Activated CD4-positive, alpha-beta T cell treated with anti-CD3 and anti-CD28 coated beads, Interleukin-10, Interleukin-2, amounts not matched to agents 100 ng/mL and 50 ng/mL, durations not matched to agents 16 hours and 8 hours (primary cell): ENCODE data around the gene TMC7.
"Not testable (repeated sequence)": the region's sequence is repeated elsewhere in the genome, so short reads cannot be mapped to it uniquely, and the experiment has no call there.

Source experiments
- DNase-seq: peaks from one replicate; pipeline ENCODE4 v3.0.0-alpha.2; 2020

TMC7 gene

DNA sequence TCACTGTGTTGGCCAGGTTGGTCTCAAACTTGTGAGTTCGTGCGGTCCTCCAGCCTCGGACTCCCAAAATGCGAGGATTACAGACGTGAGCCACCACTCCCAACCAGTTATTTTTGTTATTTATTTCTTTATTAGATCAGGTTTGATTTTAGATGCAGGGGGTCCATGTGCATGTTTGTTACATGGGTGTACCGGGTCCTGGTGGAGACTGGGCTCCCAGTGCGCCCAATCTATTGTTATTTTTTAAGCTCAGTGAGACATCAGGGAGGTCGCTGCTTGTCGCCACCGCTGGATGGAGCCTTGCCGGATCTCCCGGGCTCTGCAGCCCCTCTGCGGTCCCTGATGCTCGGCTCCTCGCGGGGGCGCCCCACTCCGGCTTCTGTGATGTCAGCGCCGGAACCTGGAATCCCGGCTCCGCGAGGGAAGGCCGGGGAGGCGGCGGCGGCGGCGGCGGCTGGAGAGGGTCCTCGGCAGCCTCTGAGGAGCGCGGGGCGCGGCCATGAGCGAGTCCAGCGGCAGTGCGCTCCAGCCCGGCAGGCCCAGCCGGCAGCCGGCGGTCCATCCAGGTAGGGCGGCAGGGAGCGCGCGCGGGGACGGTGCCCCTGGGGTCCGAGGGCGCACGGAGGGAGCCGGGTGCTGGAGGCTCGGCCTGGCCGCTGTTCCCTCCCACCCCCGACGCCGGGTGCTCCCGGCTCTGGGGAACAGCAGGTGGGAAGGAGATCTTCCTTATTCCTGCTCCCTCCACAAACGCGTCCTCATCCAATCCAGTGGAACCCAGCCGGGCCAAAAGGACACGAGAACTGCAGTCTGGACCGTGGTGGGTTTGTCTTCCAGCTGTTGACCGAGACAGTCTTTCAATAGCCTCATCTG is at the start of gene TMC7:
Gene TMC7 (plus strand): TSS at position 370 of the 870 bp plus-strand sequence. CDS start 130 bp downstream, at position 500.
- DNase-seq, result peak; percentile 52

DNA sequence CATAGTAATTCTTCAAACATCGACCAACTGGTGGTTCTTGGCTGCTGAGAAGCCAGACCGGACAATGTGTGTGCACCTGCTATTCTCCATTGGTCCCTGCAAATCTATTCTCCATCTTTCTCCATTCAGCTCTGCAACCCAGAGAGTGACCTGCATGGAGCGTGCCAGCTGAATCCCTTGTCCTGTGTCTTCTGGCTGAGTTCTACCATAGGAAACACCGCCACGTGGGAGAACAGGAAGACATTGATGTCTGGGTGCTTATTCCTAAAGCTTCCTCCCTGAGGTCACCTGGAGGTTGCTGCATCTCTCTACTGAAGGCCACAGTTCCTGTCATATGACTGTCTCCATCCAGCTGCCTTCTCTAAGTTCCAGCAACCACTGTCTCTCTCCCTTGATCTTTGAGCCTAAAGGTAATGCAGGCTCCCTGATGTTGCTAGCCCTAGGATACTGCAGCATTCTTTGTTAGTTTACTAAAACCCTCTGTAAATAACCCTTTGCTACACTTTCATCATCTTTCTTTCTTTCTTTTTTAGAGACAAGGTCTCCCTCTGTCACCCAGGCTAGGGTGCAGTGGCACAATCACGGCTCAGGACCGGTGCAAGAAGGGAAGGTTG is 46.9 kb upstream of the TMC7 start:
- no peak for DNase-seq

DNA sequence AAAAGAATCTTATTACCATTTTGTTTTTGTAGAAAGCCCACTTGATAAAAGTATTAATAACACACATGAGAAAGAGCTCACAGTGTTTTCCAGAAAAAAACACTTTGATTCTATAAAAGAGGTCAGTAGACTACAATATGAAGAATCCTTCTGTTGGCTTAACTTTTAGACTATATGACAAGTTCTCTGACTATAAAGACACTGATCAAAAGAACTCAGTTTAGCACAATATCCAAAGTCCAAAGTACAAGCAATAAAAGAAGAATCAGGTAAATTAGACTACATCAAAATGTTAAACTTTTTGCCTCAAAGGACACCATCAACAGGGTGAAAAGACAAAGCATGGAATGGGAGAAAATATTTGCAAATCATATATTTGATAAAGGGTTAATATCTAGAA is 46.3 kb upstream of the TMC7 start:
- DNase-seq, result no peak

DNA sequence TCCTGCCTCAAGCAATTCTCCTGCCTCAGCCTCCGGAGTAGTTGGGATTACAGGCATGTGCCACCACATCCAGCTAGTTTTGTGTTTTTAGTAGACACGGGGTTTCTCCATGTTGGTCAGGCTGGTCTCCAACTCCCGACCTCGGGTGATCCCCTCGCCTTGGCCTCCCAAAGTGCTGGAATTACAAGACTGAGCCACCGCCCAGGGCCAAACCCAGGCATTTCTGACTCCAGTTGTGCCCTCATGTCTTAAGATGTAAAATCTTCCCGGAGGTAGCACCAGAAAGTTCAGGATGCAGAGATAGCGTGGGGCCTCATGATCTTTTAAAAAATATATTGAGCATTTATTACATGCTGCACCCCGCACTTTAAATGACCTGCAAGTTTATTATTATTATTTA is 44.7 kb upstream of the TMC7 start:
- DNase-seq, result no peak

DNA sequence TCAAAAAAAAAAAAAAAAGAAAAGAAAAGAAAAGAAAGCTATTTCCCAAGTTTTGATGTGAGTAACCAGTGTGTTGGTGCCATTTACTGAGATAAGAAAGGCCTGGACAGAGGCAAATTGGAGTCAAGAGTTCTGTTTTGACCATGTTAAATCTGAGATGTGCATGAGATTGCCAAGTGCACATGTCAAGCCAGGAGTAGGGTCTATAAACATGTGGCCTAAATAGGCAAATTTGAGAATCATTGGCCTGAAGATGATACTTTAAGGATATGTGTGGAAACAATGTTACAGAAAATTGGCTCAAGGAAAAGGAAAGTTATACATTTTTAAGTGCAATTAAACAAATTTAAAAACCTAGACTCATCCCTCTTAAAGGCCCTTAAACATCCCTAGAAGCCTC is 42.3 kb upstream of the TMC7 start:
- DNase-seq, result no peak

DNA sequence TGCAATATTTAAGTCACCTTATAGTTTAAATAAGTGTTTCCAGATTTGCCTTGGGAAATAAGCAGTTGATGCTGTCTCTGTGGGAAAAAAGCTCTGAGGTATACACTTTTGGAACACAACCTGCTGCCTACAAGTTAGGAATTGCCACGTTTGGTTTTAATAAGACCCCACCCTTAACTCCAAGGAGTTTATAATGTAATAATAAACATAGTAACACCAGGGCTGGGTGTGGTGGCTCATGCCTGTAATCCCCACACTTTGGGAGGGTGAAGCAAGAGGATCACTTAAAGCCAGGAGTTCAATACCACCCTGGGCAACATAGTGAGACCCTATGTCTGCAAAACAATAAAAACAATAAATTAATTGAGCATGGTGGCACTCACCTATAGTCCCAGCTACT is 41.7 kb upstream of the TMC7 start:
- DNase-seq, result no peak

DNA sequence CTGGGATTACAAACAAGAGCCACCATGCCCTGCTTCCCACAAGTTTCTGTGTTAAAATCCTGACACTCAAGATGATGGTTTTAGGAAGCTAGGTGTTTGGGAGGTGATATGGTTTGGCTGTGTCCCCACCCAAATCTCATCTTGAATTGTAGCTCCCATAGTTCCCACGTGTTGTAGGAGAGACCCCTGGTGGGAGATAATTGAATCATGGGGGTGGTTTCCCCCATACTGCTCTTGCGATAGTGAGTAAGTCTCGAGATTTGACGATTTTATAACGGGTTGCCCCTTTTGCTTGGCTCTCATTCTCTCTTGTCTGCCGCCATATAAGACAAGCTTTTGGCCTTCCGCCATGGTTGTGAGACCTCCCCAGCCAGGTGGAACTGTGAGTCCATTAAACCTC is 40.3 kb upstream of the TMC7 start:
- DNase-seq, result no peak

DNA sequence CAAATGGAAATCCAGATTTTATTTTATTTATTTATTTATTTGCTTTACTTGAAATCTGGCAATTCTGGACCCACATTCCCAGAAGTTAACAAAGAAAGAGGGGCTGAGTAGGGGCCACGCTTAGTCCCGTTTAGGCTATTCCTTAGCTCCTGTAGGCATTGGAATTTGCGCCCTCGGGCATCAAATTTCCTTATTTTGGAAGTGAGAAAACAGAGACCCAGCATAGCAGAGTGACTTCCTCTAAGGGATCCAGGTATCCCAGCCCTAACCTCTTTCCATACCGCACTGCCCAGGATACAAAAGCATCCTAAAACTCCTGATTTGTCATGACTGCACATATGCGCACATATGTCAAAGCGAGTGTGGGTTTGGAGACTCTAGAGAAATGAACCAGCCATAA is 38.5 kb upstream of the TMC7 start:
- DNase-seq, result no peak

DNA sequence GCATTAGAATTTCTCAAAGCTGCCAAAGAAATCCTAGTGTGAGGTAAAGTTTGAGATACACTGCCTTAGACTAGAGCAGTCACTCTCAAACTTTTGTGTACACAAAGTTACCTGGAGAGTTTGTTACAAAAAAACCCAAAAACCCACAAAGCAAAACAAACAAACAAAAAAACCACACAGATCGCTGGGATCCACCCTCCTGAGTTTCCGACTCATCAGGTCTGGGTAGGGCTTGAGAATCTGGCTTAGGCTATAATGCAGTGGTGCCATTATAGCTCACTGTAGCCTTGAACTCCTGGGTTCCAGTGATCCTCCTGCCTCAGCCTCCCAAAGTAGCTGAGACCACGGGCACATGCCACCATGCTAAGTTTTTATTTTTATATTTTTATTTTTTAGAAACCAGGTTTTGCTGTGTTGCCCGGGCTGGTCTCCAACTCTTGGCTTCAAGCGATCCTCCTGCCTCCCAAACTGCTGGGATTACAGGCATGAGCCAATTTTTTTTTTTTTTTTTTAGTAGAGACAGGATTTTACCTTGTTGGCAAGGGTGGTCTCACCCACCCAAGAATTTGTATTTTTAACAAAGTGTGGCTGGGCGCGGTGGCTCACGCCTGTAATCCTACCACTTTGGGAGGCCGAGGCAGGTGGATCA is 35.2 kb upstream of the TMC7 start:
- no peak for DNase-seq

DNA sequence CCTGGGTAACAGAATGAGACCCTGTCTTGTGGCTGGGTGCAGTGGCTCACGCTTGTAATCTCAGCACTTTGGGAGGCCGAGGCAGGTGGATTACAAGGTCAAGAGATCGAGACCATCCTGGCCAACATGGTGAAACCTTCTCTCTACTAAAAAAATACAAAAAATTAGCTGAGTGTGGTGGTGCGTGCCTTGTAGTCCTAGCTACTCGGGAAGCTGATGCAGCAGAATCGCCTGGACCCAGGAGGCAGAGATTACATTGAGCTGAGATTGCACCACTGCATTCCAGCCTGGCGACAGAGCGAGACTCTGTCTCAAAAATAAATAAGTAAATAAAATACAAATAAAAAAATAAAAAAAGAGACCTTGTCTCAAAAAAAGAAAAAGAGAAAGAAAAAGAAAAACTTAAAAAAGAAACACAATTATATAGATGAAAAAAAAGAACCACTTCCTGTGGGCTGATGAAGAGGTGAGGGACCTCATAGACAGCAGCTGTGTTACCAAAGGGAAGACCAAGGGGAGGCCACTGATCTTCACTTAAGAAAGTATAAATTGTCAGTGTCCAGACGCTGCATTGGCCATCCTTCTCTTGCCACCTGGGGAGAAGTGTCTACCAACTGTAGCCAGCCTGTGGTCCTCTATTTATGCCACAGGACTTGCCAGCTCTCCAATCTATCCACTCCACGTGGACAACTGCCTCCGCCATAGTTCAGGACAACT is 33.1 kb upstream of the TMC7 start:
- no peak for DNase-seq

DNA sequence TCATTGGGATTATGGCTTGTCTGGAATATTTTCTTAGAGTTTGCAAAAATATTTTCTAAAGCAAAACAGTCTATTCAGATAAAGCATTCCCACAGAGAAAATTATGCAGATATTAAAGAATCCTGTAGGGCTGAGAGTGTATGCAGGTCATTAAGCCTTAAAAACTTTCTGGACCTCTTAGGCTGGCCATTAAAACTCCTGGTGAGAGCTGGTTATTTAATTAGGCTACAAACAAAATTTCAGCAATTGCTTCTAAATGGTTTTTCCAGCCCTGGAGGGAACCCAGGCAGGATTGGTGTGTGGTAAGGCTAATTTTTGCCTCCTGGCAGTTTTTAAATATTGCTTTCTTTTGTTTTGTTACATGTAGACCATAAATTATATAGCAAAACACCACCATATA is 30.2 kb upstream of the TMC7 start:
- no peak for DNase-seq

DNA sequence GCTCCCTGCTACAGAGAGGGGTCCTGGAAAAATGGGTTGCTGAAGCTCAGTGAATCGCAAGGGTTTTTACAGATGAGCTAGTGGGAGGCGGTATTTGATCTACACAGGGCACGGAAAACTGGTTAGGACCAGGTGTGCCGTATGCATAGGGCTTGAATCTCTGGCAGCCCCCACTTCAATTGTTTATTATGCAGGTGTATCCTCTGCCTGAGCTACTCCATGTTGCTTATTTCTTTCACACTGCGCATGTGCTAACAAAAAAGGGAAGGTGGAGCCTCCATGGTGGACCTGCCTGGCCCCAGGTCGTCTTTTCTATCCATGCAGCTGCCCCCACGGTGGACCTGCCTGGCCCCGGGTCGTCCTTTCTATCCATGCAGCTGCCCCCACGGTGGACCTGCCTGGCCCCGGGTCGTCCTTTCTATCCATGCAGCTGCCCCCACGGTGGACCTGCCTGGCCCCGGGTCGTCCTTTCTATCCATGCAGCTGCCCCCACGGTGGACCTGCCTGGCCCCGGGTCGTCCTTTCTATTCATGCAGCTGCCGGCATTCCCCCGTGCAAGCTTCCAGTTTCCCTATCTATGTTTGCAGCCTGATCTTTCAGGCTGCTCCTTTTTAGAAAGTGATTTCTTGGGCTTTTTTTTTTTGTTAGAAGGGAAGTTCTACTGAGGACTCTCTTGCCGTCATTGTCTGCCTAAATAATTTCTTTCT is 27.7 kb upstream of the TMC7 start:
- peak; percentile 47 for DNase-seq

DNA sequence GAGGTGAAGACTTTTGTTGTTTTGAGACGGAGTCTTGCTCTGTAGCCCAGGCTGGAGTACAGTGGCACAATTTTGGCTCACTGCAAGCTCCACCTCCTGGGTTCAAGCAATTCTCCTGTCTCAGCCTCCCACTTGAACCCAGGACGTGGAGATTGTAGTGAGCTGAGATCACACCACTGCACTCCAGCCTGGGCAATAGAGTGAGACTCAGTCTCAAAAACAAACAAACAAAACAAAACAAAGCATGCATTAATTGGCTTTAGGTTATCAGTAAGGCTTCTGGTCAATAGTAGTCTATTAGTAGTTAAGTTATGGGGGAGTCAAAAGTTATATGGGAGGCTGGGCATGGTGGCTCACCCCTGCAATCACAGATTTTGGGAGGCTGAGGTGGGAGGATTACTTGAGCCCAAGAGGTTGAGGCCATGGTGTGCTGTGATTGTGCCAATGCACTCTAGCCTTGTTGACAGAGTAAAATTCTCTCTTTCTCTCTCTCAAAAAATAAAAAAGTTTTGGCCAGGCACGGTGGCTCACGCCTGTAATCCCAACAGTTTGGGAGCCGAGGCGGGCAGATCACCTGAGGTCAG is 27.0 kb upstream of the TMC7 start:
- DNase-seq, result not testable (repeated sequence)

DNA sequence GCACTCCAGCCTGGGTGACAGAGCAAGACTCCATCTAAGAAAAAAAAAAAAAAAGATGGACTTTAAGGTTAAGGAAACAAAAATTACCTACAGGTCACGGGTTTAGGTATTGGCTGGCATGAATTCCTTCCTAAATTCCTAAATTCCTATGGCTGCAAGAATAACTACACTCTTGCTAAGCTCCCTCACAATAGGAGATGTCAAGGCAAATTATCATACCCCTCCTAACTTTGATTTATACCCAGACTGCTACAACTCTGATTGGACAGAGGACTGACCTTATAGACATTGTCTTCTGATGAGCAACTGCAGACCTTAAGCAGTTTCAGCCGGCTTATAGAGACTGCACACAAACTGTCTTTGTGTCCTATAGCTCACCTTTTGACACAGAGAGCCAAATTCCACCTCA is 25.1 kb upstream of the TMC7 start:
- DNase-seq, result no peak

DNA sequence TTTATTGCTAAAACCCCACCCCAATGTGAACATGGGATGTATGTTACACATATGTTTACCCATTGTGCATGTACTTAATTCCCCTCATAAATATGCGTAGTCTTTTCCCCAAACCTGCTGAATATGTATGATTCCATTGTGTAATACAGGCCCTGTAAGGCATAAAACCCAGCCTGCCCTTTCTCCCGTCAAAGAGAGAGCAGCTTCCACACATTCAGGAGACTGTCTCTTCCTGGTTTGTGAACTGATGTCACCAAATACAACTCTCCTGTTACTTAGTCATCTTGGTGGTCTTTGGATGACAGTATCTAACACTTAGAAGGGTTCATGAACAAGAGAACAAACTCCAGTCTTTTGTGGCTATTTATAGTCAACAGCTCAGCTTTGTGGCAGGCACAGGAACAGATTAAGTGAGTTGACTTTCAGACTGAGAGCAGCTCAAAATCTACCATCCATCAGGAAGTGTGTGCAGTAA is 24.7 kb upstream of the TMC7 start:
- no peak for DNase-seq

DNA sequence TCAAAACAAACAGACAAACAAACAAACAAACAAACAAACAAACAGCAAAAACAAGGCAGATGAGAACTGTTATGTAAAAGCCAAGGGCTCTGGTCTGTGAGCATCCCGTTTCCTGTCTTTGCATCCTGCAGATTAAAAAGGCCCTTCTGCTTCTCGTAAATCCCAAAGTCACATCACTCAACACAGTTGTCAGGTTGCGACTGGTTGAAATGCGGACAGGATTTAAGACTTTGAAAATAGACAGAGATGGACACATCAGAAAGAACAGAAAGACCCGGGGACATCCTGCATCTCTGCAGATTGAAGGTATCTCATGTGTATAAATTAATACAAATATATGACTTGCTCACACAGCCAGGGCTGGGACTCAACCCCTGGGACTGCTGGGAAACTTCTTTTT is 18.2 kb upstream of the TMC7 start:
- DNase-seq, result no peak

DNA sequence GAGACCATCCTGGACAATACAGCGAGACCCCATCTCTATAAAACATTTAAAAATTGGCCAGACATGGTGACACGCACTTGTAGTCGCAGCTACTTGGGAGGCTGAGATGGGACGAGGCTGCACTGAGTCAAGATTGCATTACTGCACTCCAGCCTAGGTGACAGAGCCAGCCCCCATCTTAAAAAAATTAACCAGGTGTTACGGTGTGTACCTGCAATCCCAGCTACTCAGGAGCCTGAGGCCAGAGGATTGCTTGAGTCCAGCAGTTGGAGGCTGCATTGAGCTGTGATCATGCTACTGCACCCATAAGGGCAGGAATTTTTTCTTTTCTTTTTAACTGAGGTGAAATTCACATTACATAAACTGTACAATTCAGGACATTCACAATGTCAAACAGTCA is 16.9 kb upstream of the TMC7 start:
- DNase-seq, result no peak

DNA sequence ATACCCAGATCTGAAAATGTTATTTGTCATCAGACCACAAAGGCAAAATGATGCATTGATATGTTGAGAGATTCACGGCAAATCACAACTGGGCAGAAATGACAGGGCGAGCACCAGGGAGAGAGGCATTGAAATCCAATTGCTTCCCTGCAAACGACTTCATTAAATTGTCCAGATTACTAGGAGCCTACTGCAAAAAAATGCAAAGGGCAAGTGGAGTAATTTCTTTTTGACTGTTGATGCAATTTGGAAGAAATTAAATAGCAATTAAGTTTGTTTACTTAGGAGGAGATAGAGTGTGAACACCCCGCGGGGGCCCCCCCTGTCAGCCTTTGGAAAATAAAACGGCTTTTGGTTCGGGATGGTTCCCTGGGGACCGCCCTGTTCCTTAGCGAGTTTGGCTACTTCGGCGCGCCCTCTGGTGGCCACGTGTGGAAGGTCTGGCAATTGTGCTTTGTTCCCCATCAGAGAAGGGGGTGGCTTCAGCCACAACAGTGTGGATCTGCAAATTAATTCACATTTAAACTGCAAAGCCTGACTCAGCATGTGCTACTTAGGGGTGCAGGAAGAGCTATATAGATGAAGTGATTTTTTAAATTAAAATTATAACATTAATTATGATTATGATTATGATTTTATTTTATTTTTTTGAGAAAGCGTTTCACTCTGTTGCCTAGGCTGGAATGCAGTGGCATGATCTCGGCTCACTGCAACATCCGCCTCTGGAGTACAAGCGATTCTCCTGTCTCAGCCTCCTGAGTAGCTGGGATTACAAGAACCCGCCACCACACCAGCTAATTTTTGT is 14.5 kb upstream of the TMC7 start:
- DNase-seq, result peak; percentile 82

DNA sequence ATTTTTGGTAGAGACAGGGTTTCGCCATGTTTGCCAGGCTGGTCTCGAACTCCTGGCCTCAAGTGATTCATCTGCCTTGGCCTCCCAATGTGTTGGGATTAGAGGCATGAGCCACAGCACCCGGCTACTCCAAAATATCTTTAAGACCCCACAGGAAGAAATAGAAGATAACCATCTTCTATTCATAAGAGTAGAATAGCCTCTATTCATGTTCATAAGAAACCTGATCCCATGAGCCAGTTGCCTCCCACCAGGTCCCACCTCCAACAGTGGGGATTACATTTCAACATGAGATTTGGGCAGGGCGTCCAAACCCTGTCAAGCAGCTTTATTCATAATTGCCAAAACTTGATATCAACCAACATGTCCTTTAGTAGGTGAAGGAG is 13.9 kb upstream of the TMC7 start:
- DNase-seq, result no peak

DNA sequence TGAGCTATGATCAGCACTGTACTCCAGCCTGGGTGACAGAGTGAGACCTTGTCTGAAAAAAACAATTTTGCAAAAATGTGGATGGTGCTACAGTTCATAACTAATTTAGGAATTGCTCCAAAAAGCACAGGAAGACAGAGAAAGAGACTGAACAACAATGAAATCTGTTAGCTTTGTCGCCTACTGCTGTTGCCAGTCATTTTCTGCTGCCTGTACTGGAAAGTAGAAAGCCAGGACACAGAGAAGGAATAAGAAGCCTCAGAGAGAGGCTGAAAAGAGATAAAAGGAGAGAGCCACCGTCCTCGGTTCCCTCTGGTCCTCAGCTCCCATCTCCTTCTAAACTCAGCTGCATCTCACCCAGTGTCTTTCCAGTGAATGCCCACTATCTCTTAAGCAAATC is 8.6 kb upstream of the TMC7 start:
- no peak for DNase-seq

DNA sequence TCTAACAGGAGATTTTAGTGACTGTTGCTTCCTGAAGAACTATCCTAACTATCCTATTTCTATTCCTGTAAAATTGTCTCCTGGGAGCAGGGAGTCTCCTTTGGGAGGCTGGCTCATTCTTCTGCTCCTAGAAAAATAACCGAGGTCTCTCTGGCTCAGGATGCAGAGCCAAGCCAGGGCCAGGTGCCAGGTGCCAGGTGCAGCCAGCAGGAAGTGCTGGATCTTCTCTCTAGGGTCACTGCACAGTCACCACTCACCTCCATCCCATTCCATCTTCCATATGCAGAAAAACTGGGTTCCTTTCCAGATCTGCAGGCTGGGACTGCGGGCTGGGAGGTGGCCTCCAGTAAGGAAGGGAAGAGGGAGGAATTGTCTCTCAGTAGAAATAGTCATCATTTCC is 3.8 kb upstream of the TMC7 start:
- DNase-seq, result no peak
